ENCODE data around the gene SEC61B.

GRCh38 chr9:99237356-99237755, 15.3 kb downstream of the SEC61B start:
- no peak for TF ChIP-seq CTCF (IDR thresholded peaks at IDR 0.05; ENCODE audit: insufficient read depth, low read length)
- TF ChIP-seq POLR2AphosphoS5 (IDR thresholded peaks at IDR 0.05; ENCODE audit: low read depth), result no peak
- no peak for TF ChIP-seq REST (IDR thresholded peaks at IDR 0.05; ENCODE audit: insufficient replicate concordance, low read depth)
